ENCODE measurements around the gene COBL.
A peak's percentile ranks its signal among the peaks of the same experiment; 100 is the strongest.

DNA sequence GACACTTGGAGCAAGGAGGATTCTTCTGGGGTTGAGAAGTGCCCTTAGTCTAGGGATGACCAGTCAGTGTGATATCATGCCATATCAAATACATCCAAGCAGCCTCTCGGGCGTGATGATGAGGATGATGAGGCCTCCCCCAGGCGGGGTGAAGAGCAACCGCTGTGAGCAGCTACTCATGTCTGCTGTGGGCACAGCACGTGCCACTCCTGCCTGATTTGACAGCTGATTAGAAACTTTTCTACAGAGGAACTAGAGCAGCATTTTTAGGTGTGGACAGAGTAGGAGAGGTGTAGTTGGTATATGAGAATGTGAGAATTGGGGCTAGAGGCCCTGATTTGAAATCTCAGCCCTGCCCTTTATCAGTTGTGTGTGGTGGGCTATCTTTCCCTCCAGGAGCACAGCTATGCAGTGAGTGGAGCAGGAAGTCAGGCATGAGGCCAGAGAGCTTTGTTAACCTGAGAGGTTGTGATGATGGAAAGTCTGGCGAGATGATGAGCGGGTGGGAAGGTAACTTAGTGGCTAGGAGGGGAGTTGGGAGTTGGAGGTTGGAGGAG lies 49.6 kb upstream of the COBL start:
- TF ChIP-seq, protein P1, sequence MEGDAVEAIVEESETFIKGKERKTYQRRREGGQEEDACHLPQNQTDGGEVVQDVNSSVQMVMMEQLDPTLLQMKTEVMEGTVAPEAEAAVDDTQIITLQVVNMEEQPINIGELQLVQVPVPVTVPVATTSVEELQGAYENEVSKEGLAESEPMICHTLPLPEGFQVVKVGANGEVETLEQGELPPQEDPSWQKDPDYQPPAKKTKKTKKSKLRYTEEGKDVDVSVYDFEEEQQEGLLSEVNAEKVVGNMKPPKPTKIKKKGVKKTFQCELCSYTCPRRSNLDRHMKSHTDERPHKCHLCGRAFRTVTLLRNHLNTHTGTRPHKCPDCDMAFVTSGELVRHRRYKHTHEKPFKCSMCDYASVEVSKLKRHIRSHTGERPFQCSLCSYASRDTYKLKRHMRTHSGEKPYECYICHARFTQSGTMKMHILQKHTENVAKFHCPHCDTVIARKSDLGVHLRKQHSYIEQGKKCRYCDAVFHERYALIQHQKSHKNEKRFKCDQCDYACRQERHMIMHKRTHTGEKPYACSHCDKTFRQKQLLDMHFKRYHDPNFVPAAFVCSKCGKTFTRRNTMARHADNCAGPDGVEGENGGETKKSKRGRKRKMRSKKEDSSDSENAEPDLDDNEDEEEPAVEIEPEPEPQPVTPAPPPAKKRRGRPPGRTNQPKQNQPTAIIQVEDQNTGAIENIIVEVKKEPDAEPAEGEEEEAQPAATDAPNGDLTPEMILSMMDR (IDR thresholded peaks at IDR 0.05; ENCODE audit: control extremely low read depth in 1 of 3, insufficient read depth in 1 of 3, low read depth in 1 of 3, low read length in 3 of 3) = no peak
- TF ChIP-seq CHD1 (IDR thresholded peaks at IDR 0.05; ENCODE audit: low read depth, low read length) (no peak), POLR2A (IDR thresholded peaks at IDR 0.05; ENCODE audit: control extremely low read depth in 1 of 2, low read depth in 2 of 2, low read length in 2 of 2) (no peak), SIRT6 (IDR thresholded peaks at IDR 0.05; ENCODE audit: low read length) (no peak), EP300 (IDR thresholded peaks at IDR 0.05; ENCODE audit: borderline replicate concordance in 1 of 2, low read depth in 2 of 2, low read length in 2 of 2) (no peak), SIX5 (IDR thresholded peaks at IDR 0.05; ENCODE audit: low read depth, low read length) (no peak), PHF8 (conservative IDR thresholded peaks at IDR 0.05; ENCODE audit: low read depth, low read length) (no peak), FOSL1 (IDR thresholded peaks at IDR 0.05; ENCODE audit: insufficient read depth, low read depth, low read length) (no peak), CHD2 (IDR thresholded peaks at IDR 0.05; ENCODE audit: low read length) (no peak), SUZ12 (IDR thresholded peaks at IDR 0.05; ENCODE audit: low read length) (no peak)
- TF ChIP-seq, protein P2, sequence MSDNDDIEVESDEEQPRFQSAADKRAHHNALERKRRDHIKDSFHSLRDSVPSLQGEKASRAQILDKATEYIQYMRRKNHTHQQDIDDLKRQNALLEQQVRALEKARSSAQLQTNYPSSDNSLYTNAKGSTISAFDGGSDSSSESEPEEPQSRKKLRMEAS (IDR thresholded peaks at IDR 0.05) = 0 out of 2 replicates have a peak, but pooled peaks have one; percentile 7
- TF ChIP-seq, protein P3, sequence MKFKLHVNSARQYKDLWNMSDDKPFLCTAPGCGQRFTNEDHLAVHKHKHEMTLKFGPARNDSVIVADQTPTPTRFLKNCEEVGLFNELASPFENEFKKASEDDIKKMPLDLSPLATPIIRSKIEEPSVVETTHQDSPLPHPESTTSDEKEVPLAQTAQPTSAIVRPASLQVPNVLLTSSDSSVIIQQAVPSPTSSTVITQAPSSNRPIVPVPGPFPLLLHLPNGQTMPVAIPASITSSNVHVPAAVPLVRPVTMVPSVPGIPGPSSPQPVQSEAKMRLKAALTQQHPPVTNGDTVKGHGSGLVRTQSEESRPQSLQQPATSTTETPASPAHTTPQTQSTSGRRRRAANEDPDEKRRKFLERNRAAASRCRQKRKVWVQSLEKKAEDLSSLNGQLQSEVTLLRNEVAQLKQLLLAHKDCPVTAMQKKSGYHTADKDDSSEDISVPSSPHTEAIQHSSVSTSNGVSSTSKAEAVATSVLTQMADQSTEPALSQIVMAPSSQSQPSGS (IDR thresholded peaks at IDR 0.05; ENCODE audit: low read length) = no peak
